WTC11 (cell line): ENCODE measurements around the gene OR2A5. TPM values are rescaled to one million over a fixed set of nuclear protein-coding genes. Genes with fewer than 3 reads are reported as not detected.

Source experiments
- ATAC-seq: fragments of 200-7000 bp; cut with Tn5 transposase; 2 replicates; pipeline ENCODE4 v1.10.0; 2021; ENCODE audit warnings: mild to moderate bottlenecking, moderate library complexity
- CTCF ChIA-PET: fragments of 300-600 bp; sonication (Branson Sonifier 250); formaldehyde crosslinking; loops from one replicate; lab custom pipeline; 2021; ENCODE audit warnings: antibody characterized with exemption; lab: Charles Lee
- POLR2A ChIA-PET: fragments of 350-600 bp; sonication (Branson Sonifier 250); formaldehyde crosslinking; loops from one replicate; lab custom pipeline; 2021; ENCODE audit warnings: antibody characterized with exemption; lab: Charles Lee
- DNase-seq: peaks from one replicate; pipeline ENCODE4 v3.0.0; 2021; ENCODE audit warnings: low spot score
- H3K27ac Mint-ChIP-seq: 2 replicates; pipeline ENCODE4 v1.8.0; 2021; ENCODE audit warnings: mixed read lengths
- H3K27me3 Mint-ChIP-seq: 2 replicates; pipeline ENCODE4 v1.8.0; 2021; ENCODE audit warnings: low read depth, mild to moderate bottlenecking, moderate library complexity, mixed read lengths
- H3K36me3 Mint-ChIP-seq: 2 replicates; pipeline ENCODE4 v1.8.0; 2021; ENCODE audit warnings: mixed read lengths
- H3K4me1 Mint-ChIP-seq: 2 replicates; pipeline ENCODE4 v1.8.0; 2022; ENCODE audit warnings: mixed read lengths
- H3K4me3 Mint-ChIP-seq: 2 replicates; pipeline ENCODE4 v1.8.0; 2021; ENCODE audit warnings: mild to moderate bottlenecking, moderate library complexity, mixed read lengths
- H3K9me3 Mint-ChIP-seq: 2 replicates; pipeline ENCODE4 v1.8.0; 2021; ENCODE audit warnings: mixed read lengths
- AR ChIP-seq: fragments of 250-450 bp; sonication (Bioruptor Pico); IDR thresholded peaks from 2 replicates; pipeline ENCODE4 v1.9.0; 2021; ENCODE audit warnings: mild to moderate bottlenecking
- CDX4 ChIP-seq: fragments of 250-450 bp; sonication (Bioruptor Pico); IDR thresholded peaks from 2 replicates; pipeline ENCODE4 v1.9.0; 2021; ENCODE audit warnings: moderate library complexity, mild to moderate bottlenecking, inconsistent platforms, borderline replicate concordance
- CREM ChIP-seq: sonication (generic); formaldehyde crosslinking; IDR thresholded peaks from 2 replicates; pipeline ENCODE4 v1.8.1; 2022; ENCODE audit warnings: mild to moderate bottlenecking, missing genetic modification reagents, moderate library complexity
- ELF4 ChIP-seq: sonication (generic); formaldehyde crosslinking; IDR thresholded peaks from 2 replicates; pipeline ENCODE4 v1.8.1; 2022; ENCODE audit warnings: low read depth, mild to moderate bottlenecking, moderate library complexity, missing genetic modification reagents
- GRHL2 ChIP-seq: fragments of 250-450 bp; sonication (Bioruptor Pico); IDR thresholded peaks from 2 replicates; pipeline ENCODE4 v1.8.0; 2022; ENCODE audit warnings: mild to moderate bottlenecking, moderate library complexity; ENCODE audit not compliant: insufficient replicate concordance, severe bottlenecking
- GTF2I ChIP-seq: fragments of 250-450 bp; sonication (Bioruptor Pico); conservative IDR thresholded peaks from 2 replicates; pipeline ENCODE4 v1.4.0; 2021; ENCODE audit warnings: mild to moderate bottlenecking
- HMGA2 ChIP-seq: fragments of 250-450 bp; sonication (Bioruptor Pico); IDR thresholded peaks from 2 replicates; pipeline ENCODE4 v1.4.0; 2021; ENCODE audit warnings: mild to moderate bottlenecking, moderate library complexity
- NR2C2 ChIP-seq: sonication (generic); formaldehyde crosslinking; IDR thresholded peaks from 2 replicates; pipeline ENCODE4 v1.8.0; 2022; ENCODE audit warnings: mild to moderate bottlenecking, missing genetic modification reagents
- OVOL2 ChIP-seq: fragments of 250-450 bp; sonication (Bioruptor Pico); IDR thresholded peaks from 2 replicates; pipeline ENCODE4 v1.9.0; 2021; ENCODE audit warnings: mild to moderate bottlenecking, borderline replicate concordance
- PRRX2 ChIP-seq: fragments of 250-450 bp; sonication (Bioruptor Pico); IDR thresholded peaks from 2 replicates; pipeline ENCODE4 v1.8.0; 2021; ENCODE audit warnings: mild to moderate bottlenecking
- RORB ChIP-seq: fragments of 250-450 bp; sonication (Bioruptor Pico); IDR thresholded peaks from 2 replicates; pipeline ENCODE4 v1.9.0; 2021; ENCODE audit warnings: mild to moderate bottlenecking
- SP1 ChIP-seq: sonication (generic); formaldehyde crosslinking; conservative IDR thresholded peaks from 2 replicates; pipeline ENCODE4 v1.8.1; 2022; ENCODE audit warnings: missing genetic modification reagents
- TCF7 ChIP-seq: sonication (generic); formaldehyde crosslinking; IDR thresholded peaks from 2 replicates; pipeline ENCODE4 v1.8.0; 2022; ENCODE audit warnings: mild to moderate bottlenecking, low read depth, missing genetic modification reagents, moderate library complexity
- TEAD1 ChIP-seq: sonication (generic); formaldehyde crosslinking; IDR thresholded peaks from 2 replicates; pipeline ENCODE4 v1.8.0; 2022; ENCODE audit warnings: mild to moderate bottlenecking, missing genetic modification reagents
- ZBTB21 ChIP-seq: sonication (generic); formaldehyde crosslinking; IDR thresholded peaks from 2 replicates; pipeline ENCODE4 v1.8.1; 2023; ENCODE audit warnings: mild to moderate bottlenecking, missing genetic modification reagents, borderline replicate concordance
- ZNF232 ChIP-seq: sonication (generic); formaldehyde crosslinking; IDR thresholded peaks from 2 replicates; pipeline ENCODE4 v1.8.0; 2022; ENCODE audit warnings: mild to moderate bottlenecking, missing genetic modification reagents
- ZNF317 ChIP-seq: sonication (generic); formaldehyde crosslinking; IDR thresholded peaks from 2 replicates; pipeline ENCODE4 v1.8.1; 2023; ENCODE audit warnings: low read depth, mild to moderate bottlenecking, moderate library complexity, missing genetic modification reagents, borderline replicate concordance
- total RNA-seq: library from RNA; stranded (reverse); gene quantifications from 3 replicates; pipeline ENCODE4 v1.2.3, GENCODE V29; 2021
- TF ChIP-seq, protein P1 (sequence below): sonication (generic); formaldehyde crosslinking; IDR thresholded peaks from 2 replicates; pipeline ENCODE4 v1.8.0; 2023; ENCODE audit warnings: missing genetic modification reagents
- TF ChIP-seq, protein P2 (sequence below): sonication (generic); formaldehyde crosslinking; IDR thresholded peaks from 2 replicates; pipeline ENCODE4 v1.8.1; 2022; ENCODE audit warnings: mild to moderate bottlenecking, missing genetic modification reagents, moderate library complexity, borderline replicate concordance
- TF ChIP-seq, protein P3 (sequence below): sonication (generic); formaldehyde crosslinking; IDR thresholded peaks from 2 replicates; pipeline ENCODE4 v1.8.0; 2022; ENCODE audit warnings: missing genetic modification reagents
- TF ChIP-seq, protein P4 (sequence below): sonication (generic); formaldehyde crosslinking; IDR thresholded peaks from 2 replicates; pipeline ENCODE4 v1.8.1; 2022; ENCODE audit warnings: mild to moderate bottlenecking, moderate library complexity, missing genetic modification reagents

OR2A5 gene
- total RNA-seq, 1 experiment from 2014 or later, result not detected

GRCh38 chr7:144074374-144074773 is 25.6 kb downstream of the OR2A5 start:
- no peak overlapping the region for H3K4me3 Mint-ChIP-seq
- ATAC-seq (no peak), DNase-seq (no peak)
- CTCF ChIA-PET, result no interaction called here
- H3K4me1 Mint-ChIP-seq, result no peaks in the 10 kb centered on the region
- no peaks in the 10 kb centered on the region for H3K36me3 Mint-ChIP-seq
- TF ChIP-seq CREM (CRISPR knock-in tag), result no peak
- no peak for TF ChIP-seq ZBTB21 (CRISPR knock-in tag)
- peaks cover 11% of the 10 kb centered on the region for H3K9me3 Mint-ChIP-seq
- H3K27me3 Mint-ChIP-seq, result no peaks in the 10 kb centered on the region
- POLR2A ChIA-PET, result no interaction called here
- H3K27ac Mint-ChIP-seq, result no peak overlapping the region

DNA sequence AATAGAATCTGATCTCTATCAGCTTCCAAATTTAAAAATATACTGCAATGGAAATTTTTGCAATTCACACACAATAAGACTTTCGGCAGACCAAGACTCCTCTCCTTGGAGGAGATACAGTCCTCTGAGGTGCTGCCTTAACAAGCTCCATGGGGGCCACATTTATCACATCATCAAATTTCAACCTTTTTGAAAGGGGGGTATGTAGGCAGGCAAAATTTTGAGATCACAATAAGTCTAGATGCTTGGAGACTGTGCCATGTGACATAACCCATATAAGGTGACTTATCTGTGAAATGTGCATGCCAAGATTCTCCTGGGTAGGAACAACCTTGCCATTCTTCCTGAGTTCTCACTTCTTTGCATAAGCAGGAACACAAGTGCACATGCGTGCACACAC is 37.2 kb downstream of the OR2A5 start, which contains the start of gene OR2A12:
OR2A12 (plus strand) TSS at position 301 of the 400 bp plus-strand sequence. CDS start 8,830 bp downstream, outside the sequence.
- Mint-ChIP-seq H3K9me3 (peaks cover 6% of the 10 kb centered on the region), H3K36me3 (no peaks in the 10 kb centered on the region), H3K27ac (no peak within 1 kb of the TSS), H3K27me3 (no peaks in the 10 kb centered on the region), H3K4me3 (no peak within 1 kb of the TSS), H3K4me1 (peaks cover 7% of the 10 kb centered on the region)
- TF ChIP-seq NR2C2 (no peak), HMGA2 (CRISPR knock-in tag) (no peak), ELF4 (CRISPR knock-in tag) (no peak), TEAD1 (CRISPR knock-in tag) (no peak), GTF2I (CRISPR knock-in tag) (no peak), RORB (no peak), TCF7 (CRISPR knock-in tag) (no peak), AR (CRISPR knock-in tag) (no peak), GRHL2 (CRISPR knock-in tag) (no peak), CDX4 (CRISPR knock-in tag) (no peak), PRRX2 (no peak), SP1 (no peak), ZNF317 (no peak), ZNF232 (CRISPR knock-in tag) (no peak), OVOL2 (CRISPR knock-in tag) (no peak)
- TF ChIP-seq, protein P1, sequence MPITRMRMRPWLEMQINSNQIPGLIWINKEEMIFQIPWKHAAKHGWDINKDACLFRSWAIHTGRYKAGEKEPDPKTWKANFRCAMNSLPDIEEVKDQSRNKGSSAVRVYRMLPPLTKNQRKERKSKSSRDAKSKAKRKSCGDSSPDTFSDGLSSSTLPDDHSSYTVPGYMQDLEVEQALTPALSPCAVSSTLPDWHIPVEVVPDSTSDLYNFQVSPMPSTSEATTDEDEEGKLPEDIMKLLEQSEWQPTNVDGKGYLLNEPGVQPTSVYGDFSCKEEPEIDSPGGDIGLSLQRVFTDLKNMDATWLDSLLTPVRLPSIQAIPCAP (CRISPR knock-in tag), result no peak
- TF ChIP-seq, protein P2, sequence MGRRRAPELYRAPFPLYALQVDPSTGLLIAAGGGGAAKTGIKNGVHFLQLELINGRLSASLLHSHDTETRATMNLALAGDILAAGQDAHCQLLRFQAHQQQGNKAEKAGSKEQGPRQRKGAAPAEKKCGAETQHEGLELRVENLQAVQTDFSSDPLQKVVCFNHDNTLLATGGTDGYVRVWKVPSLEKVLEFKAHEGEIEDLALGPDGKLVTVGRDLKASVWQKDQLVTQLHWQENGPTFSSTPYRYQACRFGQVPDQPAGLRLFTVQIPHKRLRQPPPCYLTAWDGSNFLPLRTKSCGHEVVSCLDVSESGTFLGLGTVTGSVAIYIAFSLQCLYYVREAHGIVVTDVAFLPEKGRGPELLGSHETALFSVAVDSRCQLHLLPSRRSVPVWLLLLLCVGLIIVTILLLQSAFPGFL (CRISPR knock-in tag), result no peak
- TF ChIP-seq, protein P3, sequence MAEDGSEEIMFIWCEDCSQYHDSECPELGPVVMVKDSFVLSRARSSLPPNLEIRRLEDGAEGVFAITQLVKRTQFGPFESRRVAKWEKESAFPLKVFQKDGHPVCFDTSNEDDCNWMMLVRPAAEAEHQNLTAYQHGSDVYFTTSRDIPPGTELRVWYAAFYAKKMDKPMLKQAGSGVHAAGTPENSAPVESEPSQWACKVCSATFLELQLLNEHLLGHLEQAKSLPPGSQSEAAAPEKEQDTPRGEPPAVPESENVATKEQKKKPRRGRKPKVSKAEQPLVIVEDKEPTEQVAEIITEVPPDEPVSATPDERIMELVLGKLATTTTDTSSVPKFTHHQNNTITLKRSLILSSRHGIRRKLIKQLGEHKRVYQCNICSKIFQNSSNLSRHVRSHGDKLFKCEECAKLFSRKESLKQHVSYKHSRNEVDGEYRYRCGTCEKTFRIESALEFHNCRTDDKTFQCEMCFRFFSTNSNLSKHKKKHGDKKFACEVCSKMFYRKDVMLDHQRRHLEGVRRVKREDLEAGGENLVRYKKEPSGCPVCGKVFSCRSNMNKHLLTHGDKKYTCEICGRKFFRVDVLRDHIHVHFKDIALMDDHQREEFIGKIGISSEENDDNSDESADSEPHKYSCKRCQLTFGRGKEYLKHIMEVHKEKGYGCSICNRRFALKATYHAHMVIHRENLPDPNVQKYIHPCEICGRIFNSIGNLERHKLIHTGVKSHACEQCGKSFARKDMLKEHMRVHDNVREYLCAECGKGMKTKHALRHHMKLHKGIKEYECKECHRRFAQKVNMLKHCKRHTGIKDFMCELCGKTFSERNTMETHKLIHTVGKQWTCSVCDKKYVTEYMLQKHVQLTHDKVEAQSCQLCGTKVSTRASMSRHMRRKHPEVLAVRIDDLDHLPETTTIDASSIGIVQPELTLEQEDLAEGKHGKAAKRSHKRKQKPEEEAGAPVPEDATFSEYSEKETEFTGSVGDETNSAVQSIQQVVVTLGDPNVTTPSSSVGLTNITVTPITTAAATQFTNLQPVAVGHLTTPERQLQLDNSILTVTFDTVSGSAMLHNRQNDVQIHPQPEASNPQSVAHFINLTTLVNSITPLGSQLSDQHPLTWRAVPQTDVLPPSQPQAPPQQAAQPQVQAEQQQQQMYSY, result no peak
- TF ChIP-seq, protein P4, sequence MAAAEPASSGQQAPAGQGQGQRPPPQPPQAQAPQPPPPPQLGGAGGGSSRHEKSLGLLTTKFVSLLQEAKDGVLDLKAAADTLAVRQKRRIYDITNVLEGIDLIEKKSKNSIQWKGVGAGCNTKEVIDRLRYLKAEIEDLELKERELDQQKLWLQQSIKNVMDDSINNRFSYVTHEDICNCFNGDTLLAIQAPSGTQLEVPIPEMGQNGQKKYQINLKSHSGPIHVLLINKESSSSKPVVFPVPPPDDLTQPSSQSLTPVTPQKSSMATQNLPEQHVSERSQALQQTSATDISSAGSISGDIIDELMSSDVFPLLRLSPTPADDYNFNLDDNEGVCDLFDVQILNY (CRISPR knock-in tag), result no peak
- ChIA-PET CTCF (interaction anchor here (1.0 to 1.4 kb wide), 2 partner anchors 22 to 42 kb away, joined by 4 to 5 read pairs; no protein-coding TSS in a partner anchor), POLR2A (no interaction called here)
- ATAC-seq (no peak), DNase-seq (no peak)
